SK-N-SH (cell line): ENCODE results near the gene ZNF304. TPM values are rescaled to one million over a fixed set of nuclear protein-coding genes. Genes with fewer than 3 reads are reported as not detected.

Experiments
- CTCF ChIA-PET: fragments of 300-600, 350-600 bp; formaldehyde crosslinking; extraction: SDS; loops from one replicate; lab custom pipeline; 2021; lab: Yijun Ruan, JAX
- POLR2A ChIA-PET: fragments of 350-600 bp; sonication (Branson Sonifier 250); formaldehyde crosslinking; extraction: SDS; loops from one replicate; lab custom pipeline; 2020; ENCODE audit warnings: antibody characterized with exemption, inconsistent platforms; lab: Yijun Ruan, JAX
- DNase-seq: peaks from one replicate; pipeline ENCODE4 v3.0.0; 2012
- H2AFZ ChIP-seq: fragments of 200-600 bp; sonication (generic); 2 replicates; pipeline ENCODE4 v1.8.1; 2016; ENCODE audit warnings: antibody characterized with exemption, mild to moderate bottlenecking, low read depth
- H3F3A ChIP-seq: fragments of 200-600 bp; sonication (generic); replicated peaks from 2 replicates; pipeline ENCODE3; 2016; ENCODE audit warnings: antibody characterized with exemption, mild to moderate bottlenecking; ENCODE audit not compliant: insufficient read depth
- H3K27ac ChIP-seq, 2 experiments: fragments of 200-500 bp in 1 of 2; fragments of 200-600 bp in 1 of 2; sonication (Bioruptor generic) in 1 of 2; sonication (generic), shearing (Covaris generic) in 1 of 2; 2 replicates each; pipeline versions ENCODE4 v1.5.1 to v1.6.1; 2014 to 2016; ENCODE audit warnings: low read depth in 2 of 2, inconsistent platforms in 1 of 2, low read length in 1 of 2, mild to moderate bottlenecking in 1 of 2, mixed read lengths in 1 of 2
- H3K27me3 ChIP-seq: fragments of 200-600 bp; sonication (generic), shearing (Covaris generic); 2 replicates; pipeline ENCODE4 v1.6.1; 2016; ENCODE audit warnings: mixed run types; ENCODE audit not compliant: insufficient read depth
- H3K36me3 ChIP-seq, 2 experiments: fragments of 200-500 bp in 1 of 2; fragments of 200-600 bp in 1 of 2; sonication (Bioruptor generic) in 1 of 2; sonication (generic) in 1 of 2; replicated peaks in 1 of 2; 2 replicates each; pipeline versions ENCODE3 to v1.5.1; 2014 to 2016; ENCODE audit warnings: low read length in 1 of 2, mild to moderate bottlenecking in 1 of 2; ENCODE audit not compliant: insufficient read depth in 2 of 2, control insufficient read depth in 1 of 2
- H3K4me1 ChIP-seq, 2 experiments: fragments of 200-500 bp in 1 of 2; fragments of 200-600 bp in 1 of 2; sonication (Bioruptor generic) in 1 of 2; sonication (generic), shearing (Covaris generic) in 1 of 2; 2 replicates each; pipeline versions ENCODE4 v1.5.1 to v1.6.1; 2014 to 2016; ENCODE audit warnings: low read depth in 1 of 2, low read length in 1 of 2, mixed run types in 1 of 2; ENCODE audit not compliant: insufficient read depth in 2 of 2, control insufficient read depth in 1 of 2
- H3K4me2 ChIP-seq: fragments of 200-600 bp; sonication (generic), shearing (Covaris generic); 2 replicates; pipeline ENCODE4 v1.6.1; 2017; ENCODE audit warnings: mixed run types
- H3K4me3 ChIP-seq, 2 experiments: fragments of 200-500 bp in 1 of 2; fragments of 200-600 bp in 1 of 2; sonication (Bioruptor generic) in 1 of 2; sonication (generic), shearing (Covaris generic) in 1 of 2; 2 replicates each; pipeline versions ENCODE4 v1.5.1 to v1.8.1; 2014 to 2016; ENCODE audit warnings: low read depth in 2 of 2, inconsistent platforms in 1 of 2, low read length in 1 of 2, mild to moderate bottlenecking in 1 of 2, mixed read lengths in 1 of 2, moderate library complexity in 1 of 2
- H3K79me2 ChIP-seq: fragments of 200-600 bp; sonication (generic); 2 replicates; pipeline ENCODE4 v1.8.1; 2017; ENCODE audit warnings: mild to moderate bottlenecking; ENCODE audit not compliant: insufficient read depth
- H3K9ac ChIP-seq: fragments of 200-600 bp; sonication (generic); 2 replicates; pipeline ENCODE4 v1.6.1; 2017; ENCODE audit warnings: mixed run types
- H3K9me2 ChIP-seq: fragments of 200-600 bp; sonication (generic); 2 replicates; pipeline ENCODE4 v1.6.1; 2017; ENCODE audit warnings: mixed run types
- H3K9me3 ChIP-seq: fragments of 200-600 bp; sonication (generic); 2 replicates; pipeline ENCODE4 v1.6.1; 2017; ENCODE audit warnings: mixed run types, mild to moderate bottlenecking, moderate library complexity
- H4K20me1 ChIP-seq: fragments of 200-600 bp; sonication (generic); 2 replicates; pipeline ENCODE4 v1.6.1; 2017; ENCODE audit warnings: mild to moderate bottlenecking, mixed run types; ENCODE audit not compliant: insufficient read depth
- CHD2 ChIP-seq: fragments of 150-350 bp; IDR thresholded peaks from 2 replicates; pipeline ENCODE4 v1.6.1; 2018; ENCODE audit warnings: low read length; ENCODE audit not compliant: partially characterized antibody
- EZH2phosphoT487 ChIP-seq: fragments of 200-600 bp; sonication (generic); IDR thresholded peaks from 2 replicates; pipeline ENCODE4 v1.6.1; 2017; ENCODE audit warnings: low read depth, mixed run types, mild to moderate bottlenecking, antibody characterized with exemption, moderate library complexity, borderline replicate concordance
- FOSL2 ChIP-seq: IDR thresholded peaks from 2 replicates; pipeline ENCODE4 v1.4.0; 2012; ENCODE audit warnings: low read depth, mild to moderate bottlenecking, moderate library complexity, borderline replicate concordance
- FOXJ3 ChIP-seq: sonication (generic); formaldehyde crosslinking; IDR thresholded peaks from 2 replicates; pipeline ENCODE4 v1.5.1; 2020; ENCODE audit warnings: mild to moderate bottlenecking, missing genetic modification reagents
- FOXM1 ChIP-seq: IDR thresholded peaks from 2 replicates; pipeline ENCODE4 v1.4.0; 2012; ENCODE audit warnings: low read depth, mild to moderate bottlenecking
- GABPA ChIP-seq: IDR thresholded peaks from 2 replicates; pipeline ENCODE4 v1.4.0; 2012; ENCODE audit warnings: low read depth, mild to moderate bottlenecking
- NFIC ChIP-seq: IDR thresholded peaks from 2 replicates; pipeline ENCODE4 v1.4.0; 2012; ENCODE audit warnings: borderline replicate concordance
- NRF1 ChIP-seq: IDR thresholded peaks from 2 replicates; pipeline ENCODE4 v1.6.1; 2012; ENCODE audit warnings: low read depth, mild to moderate bottlenecking, low read length
- RXRA ChIP-seq: IDR thresholded peaks from 2 replicates; pipeline ENCODE4 v1.4.0; 2012; ENCODE audit warnings: low read depth, mild to moderate bottlenecking, borderline replicate concordance
- SIN3A ChIP-seq: IDR thresholded peaks from 2 replicates; pipeline ENCODE4 v1.6.1; 2012; ENCODE audit warnings: low read depth, mild to moderate bottlenecking, low read length, moderate library complexity, borderline replicate concordance
- TAF1 ChIP-seq: IDR thresholded peaks from 2 replicates; pipeline ENCODE4 v1.6.1; 2012; ENCODE audit warnings: low read depth, mild to moderate bottlenecking, low read length, moderate library complexity, borderline replicate concordance
- TCF12 ChIP-seq: IDR thresholded peaks from 2 replicates; pipeline ENCODE4 v1.4.0; 2012
- TEAD4 ChIP-seq: IDR thresholded peaks from 2 replicates; pipeline ENCODE4 v1.4.0; 2012; ENCODE audit warnings: mild to moderate bottlenecking, borderline replicate concordance; ENCODE audit not compliant: insufficient read depth
- WGBS: methylation state at CpG from one replicate; pipeline ENCODE4 v1.1.6; 2017; ENCODE audit warnings: low lambda C conversion rate; 5-methylcytosine and 5-hydroxymethylcytosine counted together
- polyA plus RNA-seq, 3 experiments: library from polyadenylated mRNA; depleted of rRNA; stranded (reverse); fragments of >200 nt; gene quantifications; 2 replicates each; pipeline ENCODE4 v1.2.3, GENCODE V29; 2012
- TF ChIP-seq, protein P1 (sequence below): fragments of 150-350 bp; IDR thresholded peaks from 2 replicates; pipeline ENCODE4 v1.6.1; 2017; ENCODE audit warnings: antibody characterized with exemption, low read length, low read depth, borderline replicate concordance
- TF ChIP-seq, protein P2 (sequence below): IDR thresholded peaks from 2 replicates; pipeline ENCODE4; 2012
- TF ChIP-seq, protein P3 (sequence below): IDR thresholded peaks from 2 replicates; pipeline ENCODE4 v1.6.1; 2012; ENCODE audit warnings: mild to moderate bottlenecking, low read depth, low read length, moderate library complexity
- TF ChIP-seq, protein P4 (sequence below): IDR thresholded peaks from 2 replicates; pipeline ENCODE4 v1.4.0; 2012; ENCODE audit warnings: low read depth

ZNF304 gene
- polyA plus RNA-seq, 1 of the 3 experiments (the other 2 are of a cell fraction), result 2.5 TPM

DNA sequence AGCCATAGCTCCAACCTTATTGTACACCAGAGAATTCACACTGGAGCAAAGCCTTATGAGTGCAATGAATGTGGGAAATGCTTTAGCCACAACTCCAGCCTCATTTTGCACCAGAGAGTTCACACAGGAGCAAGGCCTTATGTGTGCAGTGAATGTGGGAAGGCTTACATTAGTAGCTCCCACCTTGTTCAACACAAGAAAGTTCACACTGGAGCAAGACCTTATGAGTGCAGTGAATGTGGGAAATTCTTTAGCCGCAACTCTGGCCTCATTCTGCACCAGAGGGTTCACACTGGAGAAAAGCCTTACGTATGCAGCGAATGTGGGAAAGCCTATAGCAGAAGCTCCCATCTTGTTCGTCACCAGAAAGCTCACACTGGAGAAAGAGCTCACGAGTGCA, 6.3 kb downstream of the ZNF304 start:
- H3K4me3 ChIP-seq, result no peak overlapping the region
- H3K9me2 ChIP-seq, result no peaks in the 10 kb centered on the region
- H3K4me2 ChIP-seq, result no peak overlapping the region
- no peak overlapping the region for H3K27ac ChIP-seq
- 100% methylated on average over 5 of the region's 5 CpGs for WGBS
- H4K20me1 ChIP-seq, result no peaks in the 10 kb centered on the region
- H3K9ac ChIP-seq, result no peak overlapping the region
- no peak for DNase-seq
- ChIA-PET CTCF (interaction anchor here (0.7 kb wide), 1 partner anchor 187 kb away, joined by 3 read pairs; no protein-coding TSS in a partner anchor), POLR2A (no interaction called here)
- H3F3A ChIP-seq, result peaks cover 6% of the 10 kb centered on the region
- no peaks in the 10 kb centered on the region for H3K27me3 ChIP-seq
- H3K36me3 ChIP-seq, result peaks cover 36 to 57% of the 10 kb centered on the region in 2 experiments
- H3K4me1 ChIP-seq, result peaks cover 3 to 7% of the 10 kb centered on the region in 2 experiments; a peak in 2 of 4 replicates
- no peak overlapping the region for H2AFZ ChIP-seq
- no peak for TF ChIP-seq NRF1
- no peak for TF ChIP-seq GABPA
- no peak for TF ChIP-seq TAF1
- no peak for TF ChIP-seq SIN3A
- no peak for TF ChIP-seq RXRA
- TF ChIP-seq, protein P1, sequence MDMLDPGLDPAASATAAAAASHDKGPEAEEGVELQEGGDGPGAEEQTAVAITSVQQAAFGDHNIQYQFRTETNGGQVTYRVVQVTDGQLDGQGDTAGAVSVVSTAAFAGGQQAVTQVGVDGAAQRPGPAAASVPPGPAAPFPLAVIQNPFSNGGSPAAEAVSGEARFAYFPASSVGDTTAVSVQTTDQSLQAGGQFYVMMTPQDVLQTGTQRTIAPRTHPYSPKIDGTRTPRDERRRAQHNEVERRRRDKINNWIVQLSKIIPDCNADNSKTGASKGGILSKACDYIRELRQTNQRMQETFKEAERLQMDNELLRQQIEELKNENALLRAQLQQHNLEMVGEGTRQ, result no peak
- TF ChIP-seq, protein P2, sequence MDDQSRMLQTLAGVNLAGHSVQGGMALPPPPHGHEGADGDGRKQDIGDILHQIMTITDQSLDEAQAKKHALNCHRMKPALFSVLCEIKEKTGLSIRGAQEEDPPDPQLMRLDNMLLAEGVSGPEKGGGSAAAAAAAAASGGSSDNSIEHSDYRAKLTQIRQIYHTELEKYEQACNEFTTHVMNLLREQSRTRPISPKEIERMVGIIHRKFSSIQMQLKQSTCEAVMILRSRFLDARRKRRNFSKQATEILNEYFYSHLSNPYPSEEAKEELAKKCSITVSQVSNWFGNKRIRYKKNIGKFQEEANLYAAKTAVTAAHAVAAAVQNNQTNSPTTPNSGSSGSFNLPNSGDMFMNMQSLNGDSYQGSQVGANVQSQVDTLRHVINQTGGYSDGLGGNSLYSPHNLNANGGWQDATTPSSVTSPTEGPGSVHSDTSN, result no peak
- no peak for TF ChIP-seq FOXM1
- no peak for TF ChIP-seq EZH2phosphoT487
- TF ChIP-seq TEAD4, result no peak
- no peak for TF ChIP-seq NFIC
- TF ChIP-seq, all 33 proteins: peak for 0
- Histone ChIP-seq H3K9me3 (no peaks in the 10 kb centered on the region), H3K79me2 (peaks cover 22% of the 10 kb centered on the region)

DNA sequence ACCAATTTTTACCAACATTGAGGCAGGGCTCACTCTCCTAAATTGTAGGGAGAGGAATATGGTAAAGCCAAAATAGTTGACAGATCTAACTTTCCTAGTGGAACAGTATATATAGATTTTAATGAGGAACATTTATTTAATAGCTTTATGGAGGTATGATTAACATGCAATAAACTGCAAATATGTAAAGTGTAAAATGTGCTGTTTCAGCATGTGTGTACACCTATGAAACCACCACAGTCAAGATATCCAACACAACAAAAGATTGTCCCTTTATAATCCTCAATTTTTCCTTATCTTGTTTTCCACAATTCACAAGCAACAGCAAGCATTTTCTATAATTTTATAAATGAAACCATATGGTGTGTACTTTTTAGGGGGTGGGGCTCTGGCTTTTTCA, 8.2 kb downstream of the ZNF304 start:
- Histone ChIP-seq H3K27me3 (no peaks in the 10 kb centered on the region), H3F3A (peaks cover 11% of the 10 kb centered on the region), H3K79me2 (peaks cover 10% of the 10 kb centered on the region), H3K4me3 (no peak overlapping the region), H3K4me2 (no peak overlapping the region), H3K9me3 (no peaks in the 10 kb centered on the region), H3K36me3 (peaks cover 34 to 53% of the 10 kb centered on the region in 2 experiments), H2AFZ (no peak overlapping the region), H3K9me2 (no peaks in the 10 kb centered on the region), H3K9ac (no peak overlapping the region), H3K27ac (no peak overlapping the region), H3K4me1 (peaks cover 0 to 5% of the 10 kb centered on the region in 2 experiments; a peak in 2 of 4 replicates), H4K20me1 (no peaks in the 10 kb centered on the region)
- ChIA-PET POLR2A (no interaction called here), CTCF (no interaction called here)
- no peak for TF ChIP-seq FOXJ3 (CRISPR knock-in tag)
- no peak for TF ChIP-seq FOSL2
- TF ChIP-seq TEAD4, result no peak
- TF ChIP-seq, protein P3, sequence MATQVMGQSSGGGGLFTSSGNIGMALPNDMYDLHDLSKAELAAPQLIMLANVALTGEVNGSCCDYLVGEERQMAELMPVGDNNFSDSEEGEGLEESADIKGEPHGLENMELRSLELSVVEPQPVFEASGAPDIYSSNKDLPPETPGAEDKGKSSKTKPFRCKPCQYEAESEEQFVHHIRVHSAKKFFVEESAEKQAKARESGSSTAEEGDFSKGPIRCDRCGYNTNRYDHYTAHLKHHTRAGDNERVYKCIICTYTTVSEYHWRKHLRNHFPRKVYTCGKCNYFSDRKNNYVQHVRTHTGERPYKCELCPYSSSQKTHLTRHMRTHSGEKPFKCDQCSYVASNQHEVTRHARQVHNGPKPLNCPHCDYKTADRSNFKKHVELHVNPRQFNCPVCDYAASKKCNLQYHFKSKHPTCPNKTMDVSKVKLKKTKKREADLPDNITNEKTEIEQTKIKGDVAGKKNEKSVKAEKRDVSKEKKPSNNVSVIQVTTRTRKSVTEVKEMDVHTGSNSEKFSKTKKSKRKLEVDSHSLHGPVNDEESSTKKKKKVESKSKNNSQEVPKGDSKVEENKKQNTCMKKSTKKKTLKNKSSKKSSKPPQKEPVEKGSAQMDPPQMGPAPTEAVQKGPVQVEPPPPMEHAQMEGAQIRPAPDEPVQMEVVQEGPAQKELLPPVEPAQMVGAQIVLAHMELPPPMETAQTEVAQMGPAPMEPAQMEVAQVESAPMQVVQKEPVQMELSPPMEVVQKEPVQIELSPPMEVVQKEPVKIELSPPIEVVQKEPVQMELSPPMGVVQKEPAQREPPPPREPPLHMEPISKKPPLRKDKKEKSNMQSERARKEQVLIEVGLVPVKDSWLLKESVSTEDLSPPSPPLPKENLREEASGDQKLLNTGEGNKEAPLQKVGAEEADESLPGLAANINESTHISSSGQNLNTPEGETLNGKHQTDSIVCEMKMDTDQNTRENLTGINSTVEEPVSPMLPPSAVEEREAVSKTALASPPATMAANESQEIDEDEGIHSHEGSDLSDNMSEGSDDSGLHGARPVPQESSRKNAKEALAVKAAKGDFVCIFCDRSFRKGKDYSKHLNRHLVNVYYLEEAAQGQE, result no peak
- no peak for TF ChIP-seq NRF1
- no peak for TF ChIP-seq TCF12
- TF ChIP-seq, protein P4, sequence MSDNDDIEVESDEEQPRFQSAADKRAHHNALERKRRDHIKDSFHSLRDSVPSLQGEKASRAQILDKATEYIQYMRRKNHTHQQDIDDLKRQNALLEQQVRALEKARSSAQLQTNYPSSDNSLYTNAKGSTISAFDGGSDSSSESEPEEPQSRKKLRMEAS, result no peak
- no peak for TF ChIP-seq CHD2
- DNase-seq, result no peak
